HG03175 (cell line): ENCODE measurements around the gene BTBD3.

Experiments
- ATAC-seq: cut with Tn5 transposase; IDR thresholded peaks from one replicate; pipeline ENCODE4 v1.9.1; 2021; ENCODE audit warnings: mild to moderate bottlenecking, moderate library complexity; ENCODE audit not compliant: unreplicated experiment

Gene BTBD3

DNA sequence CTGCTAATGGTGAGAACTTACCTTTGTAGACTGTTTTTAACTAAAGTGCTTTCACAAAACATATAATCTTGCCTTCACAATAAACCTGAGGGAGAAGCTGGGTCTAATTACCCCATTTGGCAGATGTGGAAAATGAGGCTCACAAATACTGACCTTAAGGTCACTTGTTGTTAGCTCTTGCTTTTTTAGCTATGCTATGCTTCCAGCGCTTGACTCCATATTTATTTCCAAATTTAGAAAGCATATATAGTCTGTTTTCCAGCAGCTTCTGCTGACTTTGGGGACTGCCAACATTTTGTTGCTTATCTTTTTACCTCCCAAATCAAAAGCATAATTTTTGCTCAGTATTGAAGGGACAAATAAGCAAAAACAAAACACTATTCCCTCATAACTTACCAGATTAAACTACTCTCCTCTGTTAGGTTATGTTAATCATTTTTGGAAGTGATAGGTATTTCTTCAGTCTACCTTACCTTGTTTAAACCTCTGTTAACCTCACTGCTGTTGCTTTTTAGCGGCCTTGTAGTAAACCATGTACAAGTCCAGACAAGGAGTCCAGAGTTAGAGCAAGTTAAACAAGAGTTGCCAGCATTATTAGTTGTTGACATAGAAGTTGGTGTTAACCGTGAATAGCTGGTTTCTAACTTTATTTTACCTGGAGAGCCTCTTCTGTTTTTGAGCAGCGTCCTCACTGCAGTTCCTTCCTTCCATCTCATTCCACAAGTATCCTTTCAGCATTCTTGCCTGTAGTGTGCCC is 4.9 kb upstream of the BTBD3 start:
- ATAC-seq = no peak

GRCh38 chr20:11918391-11918845 is 725 bp downstream of the BTBD3 start:
- ATAC-seq = no peak

- no peak for ATAC-seq
Observed at GRCh38 chr20:11918981-11919380, 1.3 kb downstream of the BTBD3 start.

GRCh38 chr20:11919581-11919980 is 1.9 kb downstream of the BTBD3 start:
- ATAC-seq = no peak

- ATAC-seq = no peak
Observed at GRCh38 chr20:11920083-11920482, 2.4 kb downstream of the BTBD3 start.

DNA sequence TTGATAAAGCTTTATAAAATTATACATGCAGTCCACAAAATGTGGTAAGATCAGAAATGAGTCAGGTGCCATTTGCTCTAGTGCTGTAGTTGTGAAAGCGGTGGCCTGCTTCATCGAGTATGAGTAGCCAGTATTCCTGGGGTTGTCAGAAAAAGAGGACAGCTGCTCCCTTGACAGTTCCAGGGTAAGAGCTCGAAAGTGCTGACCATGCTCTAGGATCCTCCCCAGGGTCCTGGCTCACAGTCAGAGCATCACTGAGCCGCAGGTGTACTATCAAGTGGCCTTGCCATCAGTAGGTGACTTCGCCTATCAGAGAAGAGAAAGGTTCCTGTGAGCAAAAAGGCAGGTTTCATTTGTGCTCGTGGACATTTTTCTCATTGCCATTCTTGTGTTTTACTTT is 3.6 kb downstream of the BTBD3 start:
- ATAC-seq = no peak

DNA sequence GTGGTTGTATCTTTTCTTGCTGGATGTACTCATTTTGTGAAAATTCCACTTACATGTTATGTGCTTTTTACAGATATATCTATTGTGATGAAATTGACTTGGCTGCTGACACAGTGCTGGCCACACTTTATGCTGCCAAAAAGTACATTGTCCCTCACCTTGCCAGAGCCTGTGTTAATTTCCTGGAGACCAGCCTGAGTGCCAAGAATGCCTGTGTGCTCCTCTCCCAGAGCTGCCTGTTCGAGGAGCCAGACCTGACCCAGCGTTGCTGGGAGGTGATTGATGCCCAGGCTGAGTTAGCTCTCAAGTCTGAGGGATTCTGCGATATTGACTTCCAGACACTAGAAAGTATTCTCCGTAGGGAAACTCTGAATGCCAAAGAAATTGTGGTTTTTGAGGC is 4.9 kb downstream of the BTBD3 start:
- ATAC-seq = no peak

DNA sequence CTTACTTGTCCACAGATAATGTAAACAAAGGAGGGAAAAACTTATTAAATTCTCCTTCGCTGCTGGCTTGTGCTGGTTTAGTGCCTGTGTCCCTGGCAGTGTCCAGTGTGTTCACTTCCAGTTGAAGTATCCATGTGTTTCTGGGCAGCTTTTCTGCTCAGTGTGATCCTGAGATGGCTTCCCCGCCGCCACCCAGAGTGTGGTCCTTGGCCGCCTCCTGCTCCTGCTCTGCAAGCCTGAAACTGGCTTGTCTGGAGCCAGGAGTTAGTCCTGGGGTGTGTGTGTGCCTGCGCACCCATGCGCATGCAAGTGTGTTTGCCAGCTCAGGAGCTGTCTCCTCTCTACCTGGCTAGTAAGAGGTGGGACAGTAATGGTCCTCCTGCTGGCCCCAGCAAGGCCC is 7.2 kb downstream of the BTBD3 start:
- no peak for ATAC-seq

DNA sequence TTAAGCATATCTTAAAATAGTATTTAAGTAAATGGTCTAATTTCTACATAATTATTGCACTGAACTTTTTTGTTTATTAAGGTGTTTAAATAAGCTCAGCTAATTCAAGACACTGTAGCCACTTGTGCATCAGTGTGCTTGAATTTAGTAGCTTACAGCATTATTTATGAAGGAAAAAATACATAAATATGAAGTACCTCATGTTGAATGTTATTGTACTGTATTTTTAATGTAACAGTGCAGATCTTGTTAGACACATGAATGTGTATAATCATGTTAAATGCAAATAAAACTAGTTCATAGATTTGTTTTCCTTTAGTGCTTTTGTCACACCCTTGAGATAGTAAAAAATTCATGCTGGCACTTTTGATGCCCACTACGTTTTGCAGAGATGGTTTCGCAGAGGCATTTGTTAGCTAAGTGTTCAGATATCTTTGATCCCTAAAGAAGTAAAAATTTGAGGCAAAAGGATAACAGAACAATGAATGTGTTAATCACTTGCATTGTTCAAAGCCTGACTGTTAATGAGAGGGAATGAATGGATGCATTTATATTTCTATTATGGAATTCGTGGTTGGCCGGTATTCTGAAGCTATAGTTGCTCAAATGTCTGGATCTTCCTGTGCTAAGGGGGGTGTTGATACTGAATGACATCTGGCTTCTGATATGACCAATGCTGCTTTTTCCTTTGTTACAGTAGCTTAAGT is 8.8 kb downstream of the BTBD3 start:
- ATAC-seq = no peak

DNA sequence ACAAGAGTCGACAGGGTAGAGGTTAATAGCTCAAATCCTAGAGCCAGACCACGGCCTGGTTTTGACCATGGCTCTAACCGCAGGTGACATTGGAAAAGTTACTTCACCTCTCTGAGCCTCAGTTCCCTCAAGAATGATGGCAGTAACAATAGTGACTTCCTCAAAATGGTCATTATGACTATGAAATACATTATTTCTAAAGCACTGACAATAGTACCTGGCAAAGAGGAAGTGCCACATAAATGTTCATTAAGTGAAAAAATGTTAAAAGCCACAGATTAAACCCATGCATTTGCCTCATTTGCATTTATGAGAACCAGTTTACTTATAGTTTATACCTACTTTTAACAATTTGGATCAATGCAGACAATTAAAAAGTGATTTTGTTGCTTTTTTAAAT is 12.3 kb downstream of the BTBD3 start:
- no peak for ATAC-seq

GRCh38 chr20:11935212-11936154 is 17.8 kb downstream of the BTBD3 start:
- ATAC-seq = no peak

GRCh38 chr20:11936157-11936556 is 18.5 kb downstream of the BTBD3 start:
- ATAC-seq = no peak

DNA sequence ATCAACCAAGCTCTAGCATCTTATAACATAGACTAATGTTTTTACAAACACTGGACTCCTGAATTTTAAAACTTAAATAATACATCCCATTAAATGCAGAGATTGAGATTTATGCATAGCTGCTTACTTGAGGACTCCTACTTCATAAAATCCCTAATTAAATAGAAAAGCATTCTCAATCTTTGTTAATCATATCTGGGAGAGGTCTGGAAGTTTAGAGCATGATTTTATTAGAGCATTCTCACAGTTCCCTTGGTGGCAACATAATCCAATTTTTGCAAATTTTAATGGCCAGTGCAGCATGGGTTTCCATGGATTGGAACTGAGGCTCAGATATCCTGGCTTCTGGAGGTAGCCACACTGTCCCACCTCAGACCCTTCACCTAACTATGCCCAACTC is 19.5 kb downstream of the BTBD3 start:
- ATAC-seq = no peak

- no peak for ATAC-seq
Observed at GRCh38 chr20:11941593-11942246, 24.0 kb downstream of the BTBD3 start.

GRCh38 chr20:11943778-11944177 is 26.1 kb downstream of the BTBD3 start:
- no peak for ATAC-seq

GRCh38 chr20:11948806-11949205 is 31.1 kb downstream of the BTBD3 start:
- ATAC-seq = no peak

DNA sequence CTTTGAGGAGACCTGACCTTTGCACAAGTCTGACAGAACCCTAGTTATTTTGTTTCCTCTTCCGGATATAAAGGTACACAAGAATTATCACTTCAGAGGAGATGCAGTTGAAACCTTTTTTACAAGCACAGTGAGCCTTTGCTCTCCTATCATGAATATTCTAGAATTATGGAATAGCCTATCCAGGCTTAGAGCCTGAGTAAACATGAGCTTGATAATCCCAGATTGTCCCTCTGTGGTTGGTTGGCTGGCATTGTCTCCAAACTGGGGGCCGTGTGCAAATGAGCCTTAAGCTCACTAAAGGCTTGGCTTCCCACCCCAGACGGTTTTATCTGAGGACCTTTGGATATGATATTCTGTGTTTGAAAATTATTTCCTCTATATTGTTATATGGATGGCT is 32.0 kb downstream of the BTBD3 start:
- no peak for ATAC-seq

- ATAC-seq = no peak
Observed at GRCh38 chr20:11951696-11952095, 34.0 kb downstream of the BTBD3 start.

- no peak for ATAC-seq
Observed at GRCh38 chr20:11952639-11953038, 34.9 kb downstream of the BTBD3 start.

- no peak for ATAC-seq
Observed at GRCh38 chr20:11957911-11958310, 40.2 kb downstream of the BTBD3 start.

GRCh38 chr20:11958855-11959254 is 41.2 kb downstream of the BTBD3 start:
- ATAC-seq = no peak
